Right renal pelvis (tissue), 4 donors: Measurements from ENCODE around the gene SPATA18. TPM values are rescaled to one million over a fixed set of nuclear protein-coding genes. Genes with fewer than 3 reads are reported as not detected.

Source experiments
- DNase-seq, 4 donors: peaks; one replicate each; pipeline ENCODE4 v3.0.0-alpha.2; 2013; ENCODE audit warnings: low read depth in 4 of 4, low spot score in 3 of 4, missing footprints in 1 of 4
- polyA plus RNA-seq, 4 donors: library from polyadenylated mRNA; unstranded; fragments of 120-200 nt; gene quantifications; one replicate each; pipeline ENCODE4 v1.2.1, GENCODE V29; 2013; ENCODE audit not compliant: insufficient read length in 4 of 4

The SPATA18 gene
- 1 to 10 TPM; 1.4 to 1.8 (median 1.7) TPM for polyA plus RNA-seq

GRCh38 chr4:52051213-52051614 is at the start of gene SPATA18:
Gene SPATA18 (plus strand): TSS chr4:52051304. CDS start chr4:52051705, 401 bp downstream.
- DNase-seq, result no peak

GRCh38 chr4:52001616-52002015 is 49.5 kb upstream of the SPATA18 start:
- no peak for DNase-seq

DNA sequence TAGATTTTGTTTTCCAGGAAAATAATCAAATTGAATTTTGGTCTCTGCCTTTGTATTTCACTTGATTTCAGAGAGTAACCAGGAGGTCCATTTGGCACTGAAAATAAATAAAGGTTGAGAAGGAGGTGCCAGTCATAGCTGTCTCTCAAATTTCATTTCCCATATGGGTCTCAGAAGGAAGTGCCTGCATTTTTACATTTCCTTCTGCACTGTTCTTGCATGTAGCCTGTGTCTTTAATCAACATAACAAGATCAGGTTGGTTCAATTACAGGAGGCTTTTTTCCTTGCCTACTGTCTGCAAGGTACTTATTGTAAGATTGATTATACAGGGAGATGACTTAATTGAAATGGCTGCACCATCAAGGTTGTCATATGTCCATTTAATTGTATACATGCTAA is 46.7 kb upstream of the SPATA18 start:
- no peak for DNase-seq

GRCh38 chr4:52005604-52006273 is 45.4 kb upstream of the SPATA18 start:
- no peak for DNase-seq

DNA sequence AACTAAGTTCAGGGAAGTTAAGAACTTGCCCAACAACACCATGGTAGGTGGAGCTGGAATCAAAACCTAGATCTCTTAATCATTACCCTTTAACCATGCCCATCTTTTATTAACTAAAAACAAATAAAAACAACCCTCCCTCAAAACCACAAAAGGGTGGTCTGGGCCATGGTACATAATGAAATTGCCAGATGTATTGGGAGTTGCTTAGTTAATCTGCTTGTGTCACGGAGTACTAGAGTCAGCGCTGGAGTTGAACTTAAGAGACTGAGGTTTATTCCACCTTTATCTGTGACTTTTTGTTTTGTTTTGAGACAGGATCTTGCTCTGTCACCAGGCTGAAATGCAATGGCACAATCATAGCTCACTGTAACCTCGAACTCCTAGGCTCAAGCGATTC is 44.2 kb upstream of the SPATA18 start:
- DNase-seq, result no peak

DNA sequence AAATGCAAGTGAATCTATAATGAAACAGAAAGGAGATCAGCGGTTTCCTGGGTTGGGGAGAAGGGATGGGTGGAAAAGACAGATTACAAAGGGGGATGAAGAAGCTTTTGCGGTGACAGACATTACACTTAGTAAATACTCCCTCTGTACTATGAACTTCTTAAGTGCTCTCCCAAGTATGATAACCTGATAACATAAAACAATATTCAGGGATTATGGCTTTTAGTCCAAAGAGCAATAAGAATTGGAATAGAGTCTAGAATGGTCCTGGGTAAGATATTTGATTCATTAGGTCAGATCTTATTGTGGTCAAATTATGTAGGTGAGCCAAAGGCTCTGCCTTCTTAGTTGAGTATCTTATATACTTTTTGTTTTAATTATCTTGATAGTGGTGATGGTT is 40.1 kb upstream of the SPATA18 start:
- DNase-seq, result no peak

- DNase-seq, result no peak
These were observed 38.5 kb upstream of the SPATA18 start for GRCh38 chr4:52012651-52013050.

GRCh38 chr4:52014903-52015302 is 36.2 kb upstream of the SPATA18 start:
- DNase-seq, result no peak

GRCh38 chr4:52015366-52015765 is 35.7 kb upstream of the SPATA18 start:
- DNase-seq, result no peak

- no peak for DNase-seq
These were observed 34.1 kb upstream of the SPATA18 start for GRCh38 chr4:52016981-52017380.

DNA sequence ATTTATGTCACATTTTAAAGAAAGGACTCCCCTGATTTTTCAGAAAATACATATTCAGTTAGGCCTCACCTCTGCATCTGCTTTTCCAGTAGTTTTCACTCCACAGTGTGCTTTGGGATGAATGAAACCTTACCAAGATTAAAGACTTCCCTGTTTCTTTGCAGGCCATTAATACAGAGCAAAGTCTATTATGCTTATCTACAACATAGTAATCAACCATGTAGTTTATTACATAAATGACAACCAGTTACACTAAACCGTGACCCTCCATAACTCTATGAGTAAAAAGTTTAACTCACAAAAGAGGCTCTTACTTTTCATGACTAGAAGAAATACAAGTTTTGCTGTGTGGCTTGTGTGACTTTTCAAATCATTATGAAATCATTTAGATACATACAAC is 33.3 kb upstream of the SPATA18 start:
- no peak for DNase-seq

- DNase-seq, result no peak
These were observed 31.0 kb upstream of the SPATA18 start, which contains the start of gene LRRC66 for GRCh38 chr4:52019936-52020657. Gene LRRC66 (minus strand): TSS chr4:52020363. CDS start chr4:52017613, 2,750 bp downstream.

DNA sequence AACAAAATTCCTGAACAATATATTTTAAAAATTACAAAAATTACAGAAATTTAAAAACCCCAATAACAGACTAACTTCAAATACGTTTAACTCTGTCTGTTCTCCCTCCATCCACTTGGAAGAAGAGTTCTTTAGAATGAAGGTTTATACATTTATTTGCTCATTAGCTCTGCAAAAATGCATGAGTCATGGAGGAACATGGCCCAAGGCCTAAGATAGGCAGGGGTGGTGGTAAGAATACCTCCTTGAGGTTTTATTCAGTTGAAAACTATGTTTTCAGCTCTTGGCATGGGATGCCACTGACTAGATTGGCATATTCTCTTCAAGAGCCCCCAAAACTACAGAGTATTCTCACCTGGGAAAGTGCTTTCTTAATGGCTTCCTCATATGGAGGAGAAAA is 22.1 kb upstream of the SPATA18 start:
- DNase-seq, result no peak

GRCh38 chr4:52032005-52032404 is 19.1 kb upstream of the SPATA18 start:
- no peak for DNase-seq

GRCh38 chr4:52035190-52035589 is 15.9 kb upstream of the SPATA18 start:
- DNase-seq, result no peak

DNA sequence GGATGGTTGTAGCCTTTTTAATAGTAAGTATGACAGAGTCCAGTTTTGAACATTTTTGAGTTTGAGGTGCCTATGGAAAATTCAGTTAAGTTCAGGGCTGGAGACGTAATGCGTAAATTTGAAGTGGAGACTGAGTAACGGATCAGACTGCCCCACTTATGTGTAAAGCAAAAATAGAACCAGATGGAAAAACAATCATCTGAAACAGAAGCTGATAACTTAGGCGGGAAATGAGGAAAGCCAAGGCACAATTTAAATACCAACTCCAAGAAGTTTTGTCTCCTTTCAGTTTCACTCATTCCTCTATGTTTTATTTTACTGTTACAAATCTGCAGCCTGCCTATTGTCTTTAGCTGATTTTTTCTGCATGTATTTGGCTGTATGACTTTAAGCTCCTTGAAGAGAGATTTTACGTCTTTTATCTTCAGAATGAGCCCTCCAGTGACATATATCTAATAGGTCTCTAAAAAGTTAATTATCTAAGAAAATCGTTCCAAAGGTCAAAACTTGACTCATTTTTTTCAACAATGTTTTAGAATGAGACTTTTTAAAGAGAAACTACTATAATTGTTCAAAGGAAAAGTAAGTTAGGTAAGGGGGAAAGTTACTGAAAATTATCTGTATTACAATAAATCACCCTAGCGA is 14.1 kb upstream of the SPATA18 start:
- no peak for DNase-seq

DNA sequence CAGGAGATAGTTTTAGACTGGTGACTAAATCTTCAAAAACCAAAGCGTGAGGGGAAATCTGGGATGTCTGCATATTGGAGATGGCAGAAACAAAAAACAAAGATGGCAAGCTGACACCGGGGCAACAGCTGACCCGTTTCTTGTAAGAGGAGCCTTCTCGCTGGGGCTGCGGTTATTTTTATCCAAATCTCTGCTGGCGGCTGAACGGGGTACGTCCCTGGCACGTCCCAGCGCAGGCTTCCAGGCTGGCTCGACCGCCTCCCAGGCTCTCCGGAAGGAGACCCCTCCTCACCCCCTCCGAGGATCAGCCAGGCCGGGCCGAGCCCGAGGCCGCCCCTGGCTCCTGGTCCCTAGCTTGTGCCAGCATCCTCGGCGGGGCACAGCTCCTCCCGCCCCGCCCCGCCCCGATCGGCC is 13.4 kb upstream of the SPATA18 start:
- DNase-seq, result no peak

DNA sequence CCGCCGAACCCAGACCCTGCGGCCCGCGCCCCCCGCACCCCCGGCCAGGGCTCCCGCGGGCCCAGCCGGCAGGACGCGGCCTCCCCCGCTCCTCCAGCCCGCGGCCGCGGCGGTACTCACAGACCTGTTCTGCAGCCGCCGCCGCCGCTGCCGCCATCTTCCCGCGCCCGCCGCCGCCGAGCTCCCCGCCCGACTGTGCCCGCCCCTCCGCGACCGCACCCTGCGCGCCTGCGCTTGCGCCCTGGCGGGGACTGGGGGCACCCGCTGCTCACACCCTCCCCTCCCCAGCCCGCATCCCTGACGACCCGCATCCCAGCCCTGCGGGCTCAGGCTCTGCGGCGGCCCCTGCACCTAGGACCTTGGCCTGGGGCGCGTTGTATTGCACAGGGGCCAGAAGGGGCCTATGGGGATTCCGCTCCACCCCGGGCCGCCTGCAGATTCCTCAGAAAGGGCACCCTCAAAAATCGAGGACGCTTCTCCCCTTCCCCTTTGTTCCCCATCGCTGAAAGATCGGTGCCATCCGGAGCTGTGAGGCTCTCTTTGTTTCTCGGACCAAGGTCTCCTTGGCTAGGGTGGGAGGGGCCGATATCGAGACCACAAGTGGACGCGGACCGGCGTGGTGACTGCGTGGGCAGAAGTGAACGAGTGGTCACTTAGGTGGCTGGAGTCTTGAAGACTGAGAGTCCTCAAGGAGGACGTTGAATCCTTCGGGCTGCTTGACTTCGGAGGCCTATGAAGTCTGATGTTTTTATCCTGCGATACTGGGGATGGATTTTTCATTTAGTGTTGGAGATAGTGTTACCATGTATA is 12.8 kb upstream of the SPATA18 start, which contains the start of gene SGCB:
TSS of gene SGCB (minus strand) at position 197 of the 810 bp plus-strand sequence. CDS start at position 157, 40 bp downstream.
- no peak for DNase-seq

GRCh38 chr4:52045028-52045427 is 6.1 kb upstream of the SPATA18 start:
- no peak for DNase-seq

DNA sequence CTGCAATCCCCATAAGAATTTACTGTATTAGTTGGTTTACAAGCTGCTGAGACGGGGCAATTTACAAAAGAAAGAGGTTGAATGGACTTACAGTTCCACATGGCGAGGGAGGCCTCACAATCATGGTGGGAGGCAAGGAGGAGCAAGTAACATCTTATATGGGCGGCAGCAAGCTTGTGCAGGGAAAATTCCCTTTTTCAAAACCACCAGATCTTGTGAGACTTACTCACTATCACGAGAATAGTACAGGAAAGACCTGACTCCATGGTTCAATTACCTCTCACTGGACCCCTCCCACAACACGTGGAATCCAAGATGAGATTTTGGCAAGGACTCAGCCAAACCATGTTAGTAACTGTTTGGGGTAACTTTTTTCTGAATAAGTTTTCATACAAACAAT is 1.8 kb upstream of the SPATA18 start:
- no peak for DNase-seq
